Astrocyte (in vitro differentiated cells and primary cell): ENCODE results near the gene HPS6. TPM values are rescaled to one million over a fixed set of nuclear protein-coding genes. Genes with fewer than 3 reads are reported as not detected.
A peak's percentile ranks its signal among the peaks of the same experiment; 100 is the strongest.

Experiments
- DNase-seq: peaks from one replicate; pipeline ENCODE4 v3.0.0-alpha.2; 2010; ENCODE audit warnings: low read depth
- FAIRE-seq: peaks from 2 replicates; lab custom pipeline; 2011; peaks lifted over from hg19 to GRCh38; lab: Jason Lieb, UNC
- H2AFZ ChIP-seq: 2 replicates; pipeline ENCODE4 v1.6.0; 2012; ENCODE audit warnings: low read depth, low read length, inconsistent platforms
- H3K27ac ChIP-seq: 2 replicates; pipeline ENCODE4 v1.5.1; 2011; ENCODE audit warnings: low read depth, low read length, inconsistent platforms
- H3K27me3 ChIP-seq: 2 replicates; pipeline ENCODE4 v1.6.0; 2011; ENCODE audit warnings: low read length, inconsistent platforms; ENCODE audit not compliant: insufficient read depth
- H3K36me3 ChIP-seq: 2 replicates; pipeline ENCODE4 v1.5.1; 2011; ENCODE audit warnings: low read length, inconsistent platforms; ENCODE audit not compliant: insufficient read depth
- H3K4me1 ChIP-seq: 2 replicates; pipeline ENCODE4 v1.5.1; 2011; ENCODE audit warnings: low read length, inconsistent platforms; ENCODE audit not compliant: insufficient read depth
- H3K4me2 ChIP-seq: 2 replicates; pipeline ENCODE4 v1.6.0; 2012; ENCODE audit warnings: low read length, inconsistent platforms
- H3K4me3 ChIP-seq: 2 replicates; pipeline ENCODE4 v1.5.1; 2011; ENCODE audit warnings: low read depth, mild to moderate bottlenecking, low read length, inconsistent platforms; ENCODE audit not compliant: insufficient read depth
- H3K79me2 ChIP-seq: 2 replicates; pipeline ENCODE4 v1.6.0; 2012; ENCODE audit warnings: mild to moderate bottlenecking, low read length, inconsistent platforms; ENCODE audit not compliant: insufficient read depth
- H3K9ac ChIP-seq: 2 replicates; pipeline ENCODE4 v1.6.0; 2012; ENCODE audit warnings: mild to moderate bottlenecking, low read length, inconsistent platforms
- H3K9me3 ChIP-seq: 2 replicates; pipeline ENCODE4 v1.5.1; 2012; ENCODE audit warnings: low read depth, mild to moderate bottlenecking, low read length, inconsistent platforms; ENCODE audit not compliant: insufficient read depth
- H4K20me1 ChIP-seq: 2 replicates; pipeline ENCODE4 v1.6.0; 2012; ENCODE audit warnings: low read length, inconsistent platforms; ENCODE audit not compliant: insufficient read depth
- H3K27ac Mint-ChIP-seq: one replicate; pipeline ENCODE4 v1.8.0; 2021; ENCODE audit warnings: mild to moderate bottlenecking, mixed read lengths; ENCODE audit not compliant: unreplicated experiment
- H3K27me3 Mint-ChIP-seq: one replicate; pipeline ENCODE4 v1.8.0; 2021; ENCODE audit warnings: low read depth, mixed read lengths; ENCODE audit not compliant: unreplicated experiment
- H3K36me3 Mint-ChIP-seq: one replicate; pipeline ENCODE4 v1.8.0; 2021; ENCODE audit warnings: low read depth, mixed read lengths; ENCODE audit not compliant: unreplicated experiment
- H3K4me1 Mint-ChIP-seq: one replicate; pipeline ENCODE4 v1.8.0; 2021; ENCODE audit warnings: low read depth, mixed read lengths; ENCODE audit not compliant: unreplicated experiment
- H3K4me3 Mint-ChIP-seq: one replicate; pipeline ENCODE4 v1.8.0; 2021; ENCODE audit warnings: mild to moderate bottlenecking, moderate library complexity, mixed read lengths; ENCODE audit not compliant: unreplicated experiment
- H3K9me3 Mint-ChIP-seq: one replicate; pipeline ENCODE4 v1.8.0; 2021; ENCODE audit warnings: mild to moderate bottlenecking, mixed read lengths; ENCODE audit not compliant: unreplicated experiment
- EZH2 ChIP-seq: IDR thresholded peaks from 2 replicates; pipeline ENCODE4 v1.6.1; 2012; ENCODE audit warnings: mild to moderate bottlenecking, low read length, inconsistent platforms; ENCODE audit not compliant: insufficient read depth
- total RNA-seq: library from RNA; stranded (reverse); gene quantifications from 2 replicates; pipeline ENCODE4 v1.2.1, GENCODE V29; 2021
- TF ChIP-seq, protein P1 (sequence below): IDR thresholded peaks from 2 replicates; pipeline ENCODE4 v1.5.1; 2011; ENCODE audit warnings: low read depth, mild to moderate bottlenecking, inconsistent platforms, low read length, moderate library complexity; ENCODE audit not compliant: insufficient read depth

The HPS6 gene
- total RNA-seq, 1 donor from 2014 or later: 23.0 TPM

DNA sequence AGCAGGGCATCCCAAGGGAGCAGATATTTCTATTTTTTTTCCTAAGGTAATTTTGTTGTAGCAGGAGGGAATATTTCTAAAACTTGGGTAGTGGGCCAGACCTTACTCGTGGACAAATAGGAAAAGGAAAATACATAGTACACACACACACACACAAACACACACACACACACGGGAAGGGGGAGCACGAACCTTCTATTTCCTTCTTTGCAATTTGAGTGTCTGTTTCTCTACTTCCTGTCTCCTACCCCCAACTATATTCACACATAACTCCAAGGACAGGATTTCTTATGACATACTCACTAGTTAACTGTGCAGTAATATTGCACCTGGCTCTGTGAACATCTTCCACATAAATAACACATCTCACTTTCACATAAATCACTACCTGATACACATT is 50.6 kb downstream of the HPS6 start:
- Mint-ChIP-seq H3K4me3 (peak overlapping the region; percentile 88), H3K27me3 (no peaks in the 10 kb centered on the region), H3K4me1 (peaks cover 46% of the 10 kb centered on the region), H3K27ac (peak overlapping the region; percentile 92), H3K9me3 (no peaks in the 10 kb centered on the region), H3K36me3 (peaks cover 9% of the 10 kb centered on the region)
- Histone ChIP-seq H4K20me1 (peaks cover 41% of the 10 kb centered on the region), H3K27ac (peak overlapping the region; percentile 45), H3K9me3 (no peaks in the 10 kb centered on the region), H3K9ac (peak overlapping the region; percentile 73), H2AFZ (no peak overlapping the region), H3K4me3 (no peak overlapping the region), H3K27me3 (no peaks in the 10 kb centered on the region), H3K79me2 (peaks cover 88% of the 10 kb centered on the region), H3K36me3 (peaks cover 4% of the 10 kb centered on the region), H3K4me1 (peaks cover 58% of the 10 kb centered on the region), H3K4me2 (peak overlapping the region; percentile 87)
- TF ChIP-seq, protein P1, sequence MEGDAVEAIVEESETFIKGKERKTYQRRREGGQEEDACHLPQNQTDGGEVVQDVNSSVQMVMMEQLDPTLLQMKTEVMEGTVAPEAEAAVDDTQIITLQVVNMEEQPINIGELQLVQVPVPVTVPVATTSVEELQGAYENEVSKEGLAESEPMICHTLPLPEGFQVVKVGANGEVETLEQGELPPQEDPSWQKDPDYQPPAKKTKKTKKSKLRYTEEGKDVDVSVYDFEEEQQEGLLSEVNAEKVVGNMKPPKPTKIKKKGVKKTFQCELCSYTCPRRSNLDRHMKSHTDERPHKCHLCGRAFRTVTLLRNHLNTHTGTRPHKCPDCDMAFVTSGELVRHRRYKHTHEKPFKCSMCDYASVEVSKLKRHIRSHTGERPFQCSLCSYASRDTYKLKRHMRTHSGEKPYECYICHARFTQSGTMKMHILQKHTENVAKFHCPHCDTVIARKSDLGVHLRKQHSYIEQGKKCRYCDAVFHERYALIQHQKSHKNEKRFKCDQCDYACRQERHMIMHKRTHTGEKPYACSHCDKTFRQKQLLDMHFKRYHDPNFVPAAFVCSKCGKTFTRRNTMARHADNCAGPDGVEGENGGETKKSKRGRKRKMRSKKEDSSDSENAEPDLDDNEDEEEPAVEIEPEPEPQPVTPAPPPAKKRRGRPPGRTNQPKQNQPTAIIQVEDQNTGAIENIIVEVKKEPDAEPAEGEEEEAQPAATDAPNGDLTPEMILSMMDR: no peak
- TF ChIP-seq EZH2: no peak
- no peak for DNase-seq
- FAIRE-seq: no peak

DNA sequence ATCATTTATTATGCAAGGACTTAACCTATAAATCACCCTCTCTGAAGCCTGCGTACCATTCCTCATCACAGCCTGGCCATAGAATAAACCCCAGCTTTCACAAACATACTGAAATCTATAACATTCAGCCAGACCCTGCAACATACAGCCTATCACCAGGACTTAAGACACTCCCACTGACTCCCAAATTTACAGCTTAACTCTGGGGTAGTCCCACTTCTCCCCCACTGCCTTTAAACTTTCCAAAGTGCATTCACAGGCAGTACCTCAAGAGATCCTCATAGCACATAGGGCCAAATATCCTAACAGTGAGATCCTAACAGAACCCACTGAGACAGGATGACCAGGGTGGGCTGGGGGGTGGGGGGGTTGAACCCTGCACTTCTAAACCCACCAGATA is 51.5 kb downstream of the HPS6 start:
- Histone ChIP-seq H3K79me2 (peaks cover 80% of the 10 kb centered on the region), H3K9me3 (no peaks in the 10 kb centered on the region), H3K36me3 (no peaks in the 10 kb centered on the region), H3K4me1 (peaks cover 67% of the 10 kb centered on the region), H4K20me1 (peaks cover 32% of the 10 kb centered on the region), H3K27ac (peak overlapping the region; percentile 52), H3K4me3 (no peak overlapping the region), H3K4me2 (peak overlapping the region; percentile 99), H2AFZ (no peak overlapping the region), H3K9ac (no peak overlapping the region), H3K27me3 (no peaks in the 10 kb centered on the region)
- no peak for DNase-seq
- no peak for TF ChIP-seq EZH2
- TF ChIP-seq, protein P1: no peak
- no peak for FAIRE-seq
- Mint-ChIP-seq H3K36me3 (peaks cover 7% of the 10 kb centered on the region), H3K27ac (peak overlapping the region; percentile 70), H3K4me3 (peak overlapping the region; percentile 66), H3K27me3 (no peaks in the 10 kb centered on the region), H3K9me3 (no peaks in the 10 kb centered on the region), H3K4me1 (peaks cover 46% of the 10 kb centered on the region)

Other genes starting within 250 kb of the HPS6 start
- gene OGA, start 246.9 kb upstream of the HPS6 start, total RNA-seq: 106 and 119 TPM in 2 replicates
- gene KCNIP2, start 221.5 kb upstream of the HPS6 start, total RNA-seq: 1.9 and 2.5 TPM in 2 replicates
- gene ARMH3, start 9.2 kb upstream of the HPS6 start, total RNA-seq: 20.0 and 22.6 TPM in 2 replicates
- 126 and 134 TPM in 2 replicates for gene LDB1, start 55.0 kb downstream of the HPS6 start, total RNA-seq
- gene PPRC1, start 67.7 kb downstream of the HPS6 start, total RNA-seq: 54.1 and 56.9 TPM in 2 replicates
- 84.1 and 92.9 TPM in 2 replicates for gene NOLC1, start 87.0 kb downstream of the HPS6 start, total RNA-seq
- gene ELOVL3, start 160.9 kb downstream of the HPS6 start, total RNA-seq: 0.48 and 0.62 TPM in 2 replicates
- gene PITX3, start 176.2 kb downstream of the HPS6 start, total RNA-seq: 1.6 and 1.7 TPM in 2 replicates
- gene GBF1, start 180.2 kb downstream of the HPS6 start, total RNA-seq: 72.8 and 75.2 TPM in 2 replicates